ENCODE results near the gene ASAP2.
"Not testable (repeated sequence)": the region's sequence is repeated elsewhere in the genome, so short reads cannot be mapped to it uniquely, and the experiment has no call there.

ASAP2 gene

DNA sequence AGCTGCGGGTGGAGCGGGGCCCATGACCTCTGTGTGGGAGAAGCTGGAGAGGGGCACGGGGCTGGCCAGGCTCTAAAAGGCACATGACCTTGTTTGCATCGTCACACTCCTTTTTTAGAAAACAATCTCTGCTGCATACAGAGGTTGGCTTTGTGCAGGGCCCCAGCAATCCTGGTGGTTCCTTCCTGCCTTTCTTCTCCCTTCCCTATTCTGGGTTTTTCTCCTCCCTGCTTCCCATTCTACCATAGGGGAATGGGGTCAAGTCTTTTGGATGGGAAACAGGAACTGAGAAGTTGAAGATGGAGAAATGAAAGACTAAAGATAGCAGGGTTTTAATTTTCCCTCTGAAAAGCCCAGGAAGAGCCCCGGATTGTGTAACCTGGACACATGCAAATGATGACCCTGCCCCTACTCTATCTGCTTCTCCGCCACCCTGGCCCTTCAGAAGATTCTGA is 53.9 kb downstream of the ASAP2 start:
- H3K9me3 ChIP-seq (ENCODE audit: control insufficient read depth, low read length), result no peaks in the 10 kb centered on the region
- H3K27ac ChIP-seq (ENCODE audit: insufficient read depth, low read length, poor library complexity, severe bottlenecking), result no peak overlapping the region
- no peaks in the 10 kb centered on the region for H3K4me1 ChIP-seq (ENCODE audit: control insufficient read depth, insufficient read depth, low read length, poor library complexity, severe bottlenecking)
- no peak for DNase-seq
- H3K4me3 ChIP-seq (ENCODE audit: insufficient read depth, low read depth, low read length, poor library complexity, severe bottlenecking), result no peak overlapping the region
- no peaks in the 10 kb centered on the region for H3K27me3 ChIP-seq (replicated peaks; ENCODE audit: control insufficient read depth, insufficient read depth, low read length, poor library complexity, severe bottlenecking)
- no peaks in the 10 kb centered on the region for H3K36me3 ChIP-seq (ENCODE audit: control insufficient read depth, insufficient read depth, low read length)

GRCh38 chr2:9261231-9261883 is 54.7 kb downstream of the ASAP2 start:
- H3K9me3 ChIP-seq (ENCODE audit: control insufficient read depth, low read length), result no peaks in the 10 kb centered on the region
- no peaks in the 10 kb centered on the region for H3K4me1 ChIP-seq (ENCODE audit: control insufficient read depth, insufficient read depth, low read length, poor library complexity, severe bottlenecking)
- no peak for DNase-seq
- no peaks in the 10 kb centered on the region for H3K27me3 ChIP-seq (replicated peaks; ENCODE audit: control insufficient read depth, insufficient read depth, low read length, poor library complexity, severe bottlenecking)
- no peak overlapping the region for H3K27ac ChIP-seq (ENCODE audit: insufficient read depth, low read length, poor library complexity, severe bottlenecking)
- H3K36me3 ChIP-seq (ENCODE audit: control insufficient read depth, insufficient read depth, low read length), result no peaks in the 10 kb centered on the region
- no peak overlapping the region for H3K4me3 ChIP-seq (ENCODE audit: insufficient read depth, low read depth, low read length, poor library complexity, severe bottlenecking)

DNA sequence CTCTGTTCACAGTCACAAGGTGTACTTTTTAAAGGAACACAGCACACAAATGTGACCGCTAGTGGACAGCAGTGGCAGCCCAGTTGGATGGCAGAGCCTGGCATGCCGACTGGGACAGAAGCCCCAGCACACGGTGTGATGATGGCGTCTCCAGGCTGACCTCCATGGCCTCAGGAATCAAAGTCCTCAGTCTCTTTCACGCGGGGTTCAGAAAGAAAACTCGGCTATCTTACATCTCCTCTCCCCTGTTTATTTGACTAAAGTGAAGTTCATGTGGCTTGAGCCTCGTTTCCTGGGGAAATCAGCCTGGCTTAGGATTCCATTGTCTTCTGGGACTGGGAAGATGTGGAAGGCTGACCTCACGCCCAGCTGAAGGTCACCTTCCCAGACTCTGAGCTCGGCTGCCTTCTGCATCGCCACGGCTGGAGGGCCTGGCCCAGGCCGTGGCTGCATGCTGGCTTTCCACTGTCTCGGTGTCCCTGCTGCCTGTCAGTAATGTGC is 56.1 kb downstream of the ASAP2 start:
- no peaks in the 10 kb centered on the region for H3K36me3 ChIP-seq (ENCODE audit: control insufficient read depth, insufficient read depth, low read length)
- H3K27ac ChIP-seq (ENCODE audit: insufficient read depth, low read length, poor library complexity, severe bottlenecking), result no peak overlapping the region
- H3K27me3 ChIP-seq (replicated peaks; ENCODE audit: control insufficient read depth, insufficient read depth, low read length, poor library complexity, severe bottlenecking), result no peaks in the 10 kb centered on the region
- H3K9me3 ChIP-seq (ENCODE audit: control insufficient read depth, low read length), result no peaks in the 10 kb centered on the region
- H3K4me1 ChIP-seq (ENCODE audit: control insufficient read depth, insufficient read depth, low read length, poor library complexity, severe bottlenecking), result no peaks in the 10 kb centered on the region
- no peak overlapping the region for H3K4me3 ChIP-seq (ENCODE audit: insufficient read depth, low read depth, low read length, poor library complexity, severe bottlenecking)
- DNase-seq, result no peak

GRCh38 chr2:9263428-9263827 is 56.8 kb downstream of the ASAP2 start:
- Histone ChIP-seq H3K27ac (ENCODE audit: insufficient read depth, low read length, poor library complexity, severe bottlenecking) (no peak overlapping the region), H3K4me3 (ENCODE audit: insufficient read depth, low read depth, low read length, poor library complexity, severe bottlenecking) (no peak overlapping the region), H3K27me3 (replicated peaks; ENCODE audit: control insufficient read depth, insufficient read depth, low read length, poor library complexity, severe bottlenecking) (no peaks in the 10 kb centered on the region)

GRCh38 chr2:9264301-9264700 is 57.7 kb downstream of the ASAP2 start:
- no peak overlapping the region for H3K27ac ChIP-seq (ENCODE audit: insufficient read depth, low read length, poor library complexity, severe bottlenecking)
- H3K4me1 ChIP-seq (ENCODE audit: control insufficient read depth, insufficient read depth, low read length, poor library complexity, severe bottlenecking), result no peaks in the 10 kb centered on the region
- no peak overlapping the region for H3K4me3 ChIP-seq (ENCODE audit: insufficient read depth, low read depth, low read length, poor library complexity, severe bottlenecking)
- no peaks in the 10 kb centered on the region for H3K27me3 ChIP-seq (replicated peaks; ENCODE audit: control insufficient read depth, insufficient read depth, low read length, poor library complexity, severe bottlenecking)
- no peaks in the 10 kb centered on the region for H3K9me3 ChIP-seq (ENCODE audit: control insufficient read depth, low read length)
- no peak for DNase-seq
- H3K36me3 ChIP-seq (ENCODE audit: control insufficient read depth, insufficient read depth, low read length), result no peaks in the 10 kb centered on the region

More at GRCh38 chr2:9263428-9263827, 56.8 kb downstream of the ASAP2 start:
- Histone ChIP-seq H3K4me1 (ENCODE audit: control insufficient read depth, insufficient read depth, low read length, poor library complexity, severe bottlenecking) (no peaks in the 10 kb centered on the region), H3K36me3 (ENCODE audit: control insufficient read depth, insufficient read depth, low read length) (no peaks in the 10 kb centered on the region), H3K9me3 (ENCODE audit: control insufficient read depth, low read length) (no peaks in the 10 kb centered on the region)
- no peak for DNase-seq

DNA sequence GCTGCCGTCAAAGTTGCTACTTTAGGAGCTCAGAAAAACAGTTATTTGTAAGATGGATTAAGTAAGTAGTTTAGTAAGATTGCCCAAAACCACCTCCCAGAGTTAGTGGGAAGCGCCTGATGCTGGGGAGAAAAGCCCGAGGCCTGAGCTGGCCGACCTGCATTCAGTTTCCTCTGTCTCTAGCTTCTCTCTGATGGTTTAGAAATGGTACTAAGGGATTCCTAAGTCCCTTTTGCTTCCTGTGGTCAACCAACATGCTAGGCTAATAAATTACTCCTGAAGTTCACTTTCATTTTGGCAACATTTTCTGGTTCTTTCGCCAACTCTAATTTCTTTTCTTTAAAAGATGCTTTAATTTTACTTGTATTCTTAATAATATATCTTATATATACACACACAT is 60.1 kb downstream of the ASAP2 start:
- no peak for DNase-seq
- Histone ChIP-seq H3K27me3 (replicated peaks; ENCODE audit: control insufficient read depth, insufficient read depth, low read length, poor library complexity, severe bottlenecking) (no peaks in the 10 kb centered on the region), H3K9me3 (ENCODE audit: control insufficient read depth, low read length) (no peaks in the 10 kb centered on the region), H3K4me3 (ENCODE audit: insufficient read depth, low read depth, low read length, poor library complexity, severe bottlenecking) (no peak overlapping the region), H3K36me3 (ENCODE audit: control insufficient read depth, insufficient read depth, low read length) (no peaks in the 10 kb centered on the region), H3K4me1 (ENCODE audit: control insufficient read depth, insufficient read depth, low read length, poor library complexity, severe bottlenecking) (no peaks in the 10 kb centered on the region), H3K27ac (ENCODE audit: insufficient read depth, low read length, poor library complexity, severe bottlenecking) (no peak overlapping the region)

DNA sequence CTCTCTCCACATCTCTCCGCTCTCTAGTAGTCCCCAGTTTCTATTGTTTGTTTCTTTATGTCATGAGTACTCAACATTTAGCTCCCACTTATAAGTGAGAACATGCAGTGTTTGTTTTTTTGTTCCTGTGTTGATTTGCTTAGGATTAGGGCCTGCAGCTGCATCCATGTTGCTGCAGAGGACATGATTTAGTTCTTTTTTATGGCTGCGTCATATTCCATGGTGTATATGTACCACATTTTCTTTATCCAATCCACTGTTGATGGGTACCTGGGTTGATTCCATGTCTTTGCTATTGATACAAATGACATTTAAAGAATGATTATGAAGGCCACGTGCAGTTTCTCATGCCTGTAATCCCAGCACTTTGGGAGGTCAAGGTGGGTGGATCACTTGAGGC is 60.7 kb downstream of the ASAP2 start:
- not testable (repeated sequence) for H3K27ac ChIP-seq (ENCODE audit: insufficient read depth, low read length, poor library complexity, severe bottlenecking); DNase-seq; H3K36me3 ChIP-seq (ENCODE audit: control insufficient read depth, insufficient read depth, low read length); H3K4me3 ChIP-seq (ENCODE audit: insufficient read depth, low read depth, low read length, poor library complexity, severe bottlenecking); H3K9me3 ChIP-seq (ENCODE audit: control insufficient read depth, low read length); H3K4me1 ChIP-seq (ENCODE audit: control insufficient read depth, insufficient read depth, low read length, poor library complexity, severe bottlenecking); H3K27me3 ChIP-seq (replicated peaks; ENCODE audit: control insufficient read depth, insufficient read depth, low read length, poor library complexity, severe bottlenecking)

GRCh38 chr2:9268301-9269080 is 61.9 kb downstream of the ASAP2 start:
- no peak overlapping the region for H3K27ac ChIP-seq (ENCODE audit: insufficient read depth, low read length, poor library complexity, severe bottlenecking)
- H3K36me3 ChIP-seq (ENCODE audit: control insufficient read depth, insufficient read depth, low read length), result no peaks in the 10 kb centered on the region

DNA sequence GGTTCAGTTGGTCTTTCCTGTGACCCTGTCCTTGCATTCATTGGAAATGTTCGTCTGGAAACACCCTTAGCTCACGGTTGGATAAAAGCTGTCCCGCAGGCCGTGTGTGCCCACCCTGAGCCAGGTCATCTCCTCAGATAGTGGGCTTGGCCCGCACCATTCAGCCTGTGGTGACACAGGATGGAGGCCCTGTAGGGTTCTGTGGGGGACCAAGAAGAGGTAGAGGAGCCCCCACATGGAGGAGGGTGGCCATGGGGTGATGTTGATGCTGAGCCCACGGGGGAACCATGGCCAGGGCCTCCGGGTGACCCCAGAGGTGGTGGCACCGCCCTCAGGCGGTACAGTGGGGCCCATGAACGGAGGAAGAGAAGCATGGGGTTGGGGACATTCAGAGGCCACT is 62.7 kb downstream of the ASAP2 start:
- no peak for DNase-seq
- Histone ChIP-seq H3K36me3 (ENCODE audit: control insufficient read depth, insufficient read depth, low read length) (no peaks in the 10 kb centered on the region), H3K27me3 (replicated peaks; ENCODE audit: control insufficient read depth, insufficient read depth, low read length, poor library complexity, severe bottlenecking) (no peaks in the 10 kb centered on the region), H3K9me3 (ENCODE audit: control insufficient read depth, low read length) (no peaks in the 10 kb centered on the region), H3K4me3 (ENCODE audit: insufficient read depth, low read depth, low read length, poor library complexity, severe bottlenecking) (no peak overlapping the region), H3K27ac (ENCODE audit: insufficient read depth, low read length, poor library complexity, severe bottlenecking) (no peak overlapping the region), H3K4me1 (ENCODE audit: control insufficient read depth, insufficient read depth, low read length, poor library complexity, severe bottlenecking) (no peaks in the 10 kb centered on the region)

More at GRCh38 chr2:9268301-9269080, 61.9 kb downstream of the ASAP2 start:
- no peaks in the 10 kb centered on the region for H3K4me1 ChIP-seq (ENCODE audit: control insufficient read depth, insufficient read depth, low read length, poor library complexity, severe bottlenecking)
- no peaks in the 10 kb centered on the region for H3K9me3 ChIP-seq (ENCODE audit: control insufficient read depth, low read length)
- H3K27me3 ChIP-seq (replicated peaks; ENCODE audit: control insufficient read depth, insufficient read depth, low read length, poor library complexity, severe bottlenecking), result no peaks in the 10 kb centered on the region
- H3K4me3 ChIP-seq (ENCODE audit: insufficient read depth, low read depth, low read length, poor library complexity, severe bottlenecking), result no peak overlapping the region
- no peak for DNase-seq

DNA sequence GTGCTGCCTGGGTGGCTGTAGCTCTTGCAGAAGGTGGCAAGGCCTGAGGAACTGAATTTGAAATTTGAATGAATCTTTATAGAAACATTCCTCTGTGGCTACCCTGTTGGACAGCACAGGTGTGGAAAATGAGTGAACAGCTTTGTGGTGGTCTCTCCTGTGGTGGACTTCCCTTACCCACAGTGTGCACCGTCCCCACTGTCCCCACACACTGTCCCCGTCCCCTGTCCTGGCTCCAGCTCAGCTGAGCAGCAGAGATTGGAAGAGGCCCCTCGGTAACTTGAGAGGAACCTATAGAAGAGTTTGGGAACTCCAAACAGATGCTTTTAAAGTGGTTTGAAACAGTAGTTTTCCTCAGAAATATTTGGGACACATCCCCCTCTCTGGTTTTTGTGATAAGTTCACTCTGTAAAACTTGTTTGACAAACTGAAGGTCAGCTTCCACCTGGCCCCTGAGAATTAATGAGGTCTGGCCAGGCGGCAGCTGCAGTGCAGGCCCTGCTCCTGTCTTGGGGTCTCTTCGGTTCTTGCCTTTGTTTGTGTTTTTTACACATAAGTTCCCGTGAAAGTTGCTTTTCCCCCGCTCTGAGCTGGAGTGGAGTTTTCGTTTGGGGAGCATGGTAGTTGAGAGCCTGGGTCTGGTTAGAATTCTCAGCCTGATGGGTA is 63.2 kb downstream of the ASAP2 start:
- no peaks in the 10 kb centered on the region for H3K4me1 ChIP-seq (ENCODE audit: control insufficient read depth, insufficient read depth, low read length, poor library complexity, severe bottlenecking)
- DNase-seq, result no peak
- H3K4me3 ChIP-seq (ENCODE audit: insufficient read depth, low read depth, low read length, poor library complexity, severe bottlenecking), result no peak overlapping the region
- H3K27ac ChIP-seq (ENCODE audit: insufficient read depth, low read length, poor library complexity, severe bottlenecking), result no peak overlapping the region
- H3K9me3 ChIP-seq (ENCODE audit: control insufficient read depth, low read length), result no peaks in the 10 kb centered on the region
- no peaks in the 10 kb centered on the region for H3K27me3 ChIP-seq (replicated peaks; ENCODE audit: control insufficient read depth, insufficient read depth, low read length, poor library complexity, severe bottlenecking)
- no peaks in the 10 kb centered on the region for H3K36me3 ChIP-seq (ENCODE audit: control insufficient read depth, insufficient read depth, low read length)

Data from effector memory CD4-positive, alpha-beta T cell (primary cell).